HEK293T (cell line): ENCODE measurements around the gene SEC23A.

ENCODE experiments used
- ARNT ChIP-seq: fragments of 450-650 bp; IDR thresholded peaks from 2 replicates; pipeline ENCODE4 v1.6.1; 2017; ENCODE audit warnings: mild to moderate bottlenecking
- ELF4 ChIP-seq: fragments of 450-650 bp; IDR thresholded peaks from 2 replicates; pipeline ENCODE4 v1.6.1; 2017; ENCODE audit warnings: antibody characterized with exemption
- FOXK2 ChIP-seq: fragments of 450-650 bp; IDR thresholded peaks from 2 replicates; pipeline ENCODE4 v1.6.1; 2016; ENCODE audit warnings: mild to moderate bottlenecking
- FOXM1 ChIP-seq: fragments of 450-650 bp; IDR thresholded peaks from 2 replicates; pipeline ENCODE4 v1.6.1; 2017; ENCODE audit warnings: mild to moderate bottlenecking, borderline replicate concordance
- LEF1 ChIP-seq: fragments of 450-650 bp; IDR thresholded peaks from 2 replicates; pipeline ENCODE4 v1.6.1; 2017; ENCODE audit warnings: mild to moderate bottlenecking, borderline replicate concordance
- NFRKB ChIP-seq: fragments of 450-650 bp; IDR thresholded peaks from 2 replicates; pipeline ENCODE4 v1.6.1; 2016; ENCODE audit warnings: mild to moderate bottlenecking, moderate library complexity
- PKNOX1 ChIP-seq: fragments of 450-650 bp; IDR thresholded peaks from 2 replicates; pipeline ENCODE4 v1.6.1; 2016
- SP1 ChIP-seq: fragments of 450-650 bp; IDR thresholded peaks from 2 replicates; pipeline ENCODE4 v1.6.1; 2017
- SUZ12 ChIP-seq: fragments of 450-650 bp; IDR thresholded peaks from 2 replicates; pipeline ENCODE4 v1.6.1; 2016; ENCODE audit warnings: mild to moderate bottlenecking
- ZNF384 ChIP-seq: fragments of 450-650 bp; IDR thresholded peaks from 2 replicates; pipeline ENCODE4 v1.6.1; 2016

GRCh38 chr14:39091716-39092115 lies 11.3 kb downstream of the SEC23A start:
- no peak for TF ChIP-seq SP1
- no peak for TF ChIP-seq LEF1
- no peak for TF ChIP-seq PKNOX1
- no peak for TF ChIP-seq FOXM1
- TF ChIP-seq NFRKB: no peak
- TF ChIP-seq ARNT: no peak
- no peak for TF ChIP-seq ZNF384
- TF ChIP-seq ELF4: no peak
- TF ChIP-seq FOXK2: no peak
- TF ChIP-seq SUZ12: no peak
